GM21825 (cell line): ENCODE data around the gene DNM1.

Source experiments
- ATAC-seq: cut with Tn5 transposase; IDR thresholded peaks from one replicate; pipeline ENCODE4 v1.9.1; 2021; ENCODE audit warnings: mild to moderate bottlenecking, moderate library complexity; ENCODE audit not compliant: unreplicated experiment

The DNM1 gene

DNA sequence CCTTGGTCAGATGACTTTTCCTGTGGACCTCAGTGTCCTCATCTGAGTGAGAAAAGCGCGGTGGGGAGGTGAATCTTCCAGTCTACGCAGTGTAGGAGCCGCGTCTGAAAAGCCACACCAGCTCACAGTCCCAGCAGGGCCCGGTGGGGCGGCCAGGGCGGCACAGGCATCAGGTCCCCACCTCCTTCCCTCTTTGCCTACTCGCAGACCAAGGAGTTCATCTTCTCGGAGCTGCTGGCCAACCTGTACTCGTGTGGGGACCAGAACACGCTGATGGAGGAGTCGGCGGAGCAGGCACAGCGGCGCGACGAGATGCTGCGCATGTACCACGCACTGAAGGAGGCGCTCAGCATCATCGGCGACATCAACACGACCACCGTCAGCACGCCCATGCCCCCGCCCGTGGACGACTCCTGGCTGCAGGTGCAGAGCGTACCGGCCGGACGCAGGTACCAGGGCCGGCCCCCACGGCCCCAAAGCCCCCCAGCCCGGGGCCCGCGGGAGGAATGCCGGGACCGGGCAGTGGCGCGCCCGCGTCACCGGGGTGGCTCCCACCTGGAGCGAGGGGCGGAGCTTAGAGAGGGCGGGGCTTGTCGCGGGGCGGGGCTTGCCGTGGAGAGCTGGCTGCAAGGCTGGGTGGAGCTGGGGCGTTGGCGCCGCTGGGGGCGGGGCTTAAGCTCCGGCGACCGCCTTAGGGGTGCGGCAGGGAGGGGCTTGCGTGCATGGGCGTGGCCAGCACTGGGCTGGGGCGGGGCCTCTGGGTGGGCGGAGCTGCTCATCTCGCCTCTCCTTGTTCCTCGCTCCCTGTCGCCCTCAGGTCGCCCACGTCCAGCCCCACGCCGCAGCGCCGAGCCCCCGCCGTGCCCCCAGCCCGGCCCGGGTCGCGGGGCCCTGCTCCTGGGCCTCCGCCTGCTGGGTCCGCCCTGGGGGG lies 47.0 kb downstream of the DNM1 start:
- ATAC-seq: peak; percentile 84

DNA sequence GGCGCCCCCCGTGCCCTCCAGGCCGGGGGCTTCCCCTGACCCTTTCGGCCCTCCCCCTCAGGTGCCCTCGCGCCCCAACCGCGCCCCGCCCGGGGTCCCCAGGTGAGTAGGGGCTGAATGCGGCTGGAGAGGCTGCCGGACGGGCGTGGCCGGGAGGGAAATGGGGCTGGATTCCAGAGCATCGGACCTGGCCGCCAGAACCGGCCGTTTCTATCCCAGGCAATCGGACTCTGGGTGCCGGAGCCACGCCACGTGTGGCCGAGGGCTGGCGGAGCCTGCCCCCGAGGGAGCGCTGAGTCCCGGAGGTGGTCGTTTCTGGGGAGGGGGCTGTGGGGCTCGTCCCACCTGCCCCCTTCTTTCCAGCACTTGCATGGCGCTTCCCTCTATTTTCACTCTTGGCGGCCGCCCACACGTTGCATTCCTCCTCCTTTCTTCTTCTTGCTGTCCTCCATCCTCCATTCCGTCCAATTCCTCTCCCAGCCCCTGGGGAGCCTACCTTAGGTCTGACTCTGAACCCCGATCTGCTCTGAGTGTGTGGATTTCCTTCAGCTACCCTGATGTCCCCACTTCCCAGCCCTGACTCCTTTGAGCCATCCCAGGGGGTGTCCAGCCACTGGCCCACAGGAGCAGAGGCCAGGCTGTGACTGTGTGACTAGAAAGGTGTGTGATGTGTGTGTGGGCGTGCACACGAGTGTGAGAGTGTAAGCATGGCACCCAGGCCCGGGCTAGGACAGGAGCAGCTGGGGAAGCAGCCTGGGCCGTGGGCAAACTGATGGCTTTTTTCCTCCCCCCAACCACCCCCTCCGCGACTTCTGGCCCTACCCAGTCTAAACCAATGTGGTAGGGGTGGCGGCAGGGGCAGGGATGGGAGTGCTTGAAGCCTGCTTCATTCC lies 47.9 kb downstream of the DNM1 start:
- ATAC-seq: no peak

DNA sequence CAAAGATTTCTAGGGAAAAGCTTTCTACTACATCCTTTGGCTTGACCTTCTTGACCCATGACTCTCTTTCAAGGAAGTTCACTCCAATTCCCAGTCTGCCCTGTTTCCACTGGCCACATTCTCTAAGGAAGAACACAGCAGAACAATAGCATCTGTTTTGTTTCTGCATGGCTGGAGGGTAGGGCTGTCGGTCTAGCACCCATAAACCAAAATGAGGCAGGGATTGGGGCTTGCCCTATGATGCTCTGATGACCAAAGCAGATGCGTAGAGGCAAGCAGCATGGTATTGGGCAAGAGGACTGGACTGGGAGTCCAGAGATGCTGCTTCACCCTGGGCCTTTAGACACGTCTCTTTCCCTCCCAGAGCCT lies 48.5 kb downstream of the DNM1 start:
- ATAC-seq: no peak

DNA sequence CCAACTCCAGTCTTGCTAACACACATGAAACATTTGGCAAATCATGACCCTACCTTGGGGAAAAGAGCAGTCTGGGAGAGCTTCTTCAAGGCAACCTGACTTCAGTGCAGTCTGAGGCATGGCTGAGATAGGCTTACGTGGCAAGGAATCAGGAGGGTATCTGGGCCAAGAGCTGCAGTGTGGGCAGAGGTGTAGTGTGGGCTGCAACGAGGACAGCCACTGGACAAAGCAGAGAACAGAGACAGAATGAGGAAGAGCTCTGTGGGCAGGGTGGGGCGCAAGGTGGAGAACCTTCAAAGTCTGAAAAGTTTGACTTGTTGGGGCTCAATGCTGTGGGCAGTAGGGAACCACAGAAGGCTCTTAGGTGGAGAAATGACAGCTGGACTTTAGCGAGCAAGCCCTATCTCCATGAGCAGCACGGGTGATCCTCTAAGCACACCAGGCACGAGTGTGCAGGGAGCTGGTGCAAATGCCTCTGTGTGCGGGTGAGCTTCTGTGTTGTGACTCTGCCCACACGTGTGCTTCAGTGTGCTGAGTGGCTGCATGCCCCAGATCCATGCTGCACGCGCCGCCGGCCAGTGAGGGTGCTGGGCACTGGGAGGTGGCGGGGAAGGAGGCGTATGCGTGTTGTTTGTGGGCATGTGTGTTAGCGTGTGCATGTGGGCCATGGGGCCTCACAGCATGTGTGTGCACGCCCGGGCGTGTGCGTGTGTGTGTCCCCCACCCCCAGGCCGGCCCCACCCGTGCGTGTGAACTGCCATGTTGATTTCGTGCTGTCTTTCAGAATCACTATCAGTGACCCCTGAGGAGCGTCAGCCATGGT lies 49.3 kb downstream of the DNM1 start:
- ATAC-seq: no peak

DNA sequence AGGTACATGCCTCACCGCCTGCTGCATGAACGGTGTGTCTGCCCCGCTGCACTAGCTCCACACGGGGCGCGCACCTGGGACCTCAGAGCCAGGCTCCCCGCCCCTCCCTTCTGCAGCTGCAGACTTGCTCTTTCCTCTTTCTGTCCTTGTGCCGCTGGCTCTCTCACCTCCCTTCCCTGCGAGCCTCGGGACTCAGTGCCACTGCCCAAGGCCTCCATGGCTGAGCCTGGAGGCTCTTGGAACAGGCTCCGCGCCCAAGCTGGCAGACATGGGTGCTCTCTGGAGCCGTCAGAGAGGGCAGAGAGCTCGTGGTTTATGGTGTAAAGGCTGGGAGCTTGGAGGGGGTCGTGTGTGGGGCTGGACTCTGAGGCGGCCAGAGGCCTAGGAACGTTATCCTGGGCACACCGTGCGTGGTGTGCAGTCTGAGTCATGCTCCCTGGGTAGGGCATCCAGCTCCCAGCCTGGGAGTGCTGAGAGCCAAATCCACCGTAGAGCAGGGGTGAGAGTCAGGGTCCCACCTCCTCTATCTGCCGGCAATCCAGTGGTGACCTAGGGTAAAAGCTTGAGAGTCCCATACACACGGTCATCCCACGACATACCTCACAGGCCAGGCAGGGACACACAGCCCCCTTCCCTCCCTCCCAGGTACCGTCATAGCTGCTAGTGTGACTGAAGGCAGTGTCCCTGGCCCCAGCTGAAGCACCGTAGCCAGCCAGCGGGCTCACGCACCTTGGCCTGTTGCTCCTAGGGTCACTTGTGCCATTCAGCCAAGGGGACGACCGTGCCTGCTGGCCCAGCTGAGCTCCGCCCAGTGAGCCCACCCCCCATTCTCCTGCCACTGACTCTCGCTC lies 50.2 kb downstream of the DNM1 start:
- ATAC-seq: no peak

DNA sequence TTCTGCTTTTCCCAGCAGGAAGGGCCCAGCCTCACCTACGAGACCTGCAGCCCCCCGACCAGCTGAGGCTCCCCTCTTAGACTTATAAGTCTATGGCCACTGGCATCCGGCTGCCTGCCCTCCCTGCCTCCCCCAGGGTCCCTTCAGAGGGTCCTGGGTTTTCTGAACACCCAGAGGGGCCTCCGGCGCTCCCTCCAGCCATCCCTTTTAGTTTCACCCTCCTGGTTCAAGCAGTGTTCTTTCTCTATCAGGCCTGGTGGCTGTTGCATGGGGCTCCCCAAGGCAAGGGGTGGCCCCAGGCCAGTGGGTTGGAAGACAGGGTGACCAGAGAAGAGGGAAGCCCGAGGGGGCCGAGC lies 50.8 kb downstream of the DNM1 start:
- no peak for ATAC-seq

DNA sequence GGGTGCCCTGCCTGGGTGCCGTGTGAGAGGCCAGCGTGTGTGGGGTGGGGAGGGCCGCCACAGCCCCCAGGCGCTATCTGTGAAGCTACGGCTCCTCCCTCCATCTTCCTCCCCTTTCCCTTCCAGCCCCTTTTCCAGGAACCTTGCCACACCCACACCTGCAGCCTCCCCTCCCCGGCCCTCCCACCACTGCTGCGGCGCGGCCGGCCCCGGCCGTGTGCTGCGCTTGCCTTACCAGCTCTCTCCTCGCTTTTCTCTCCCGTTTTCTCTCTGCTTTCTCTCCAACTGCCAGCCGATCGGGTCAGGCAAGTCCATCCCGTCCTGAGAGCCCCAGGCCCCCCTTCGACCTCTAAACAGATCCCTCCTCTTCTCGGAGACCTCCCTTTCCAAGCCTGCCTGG lies 51.2 kb downstream of the DNM1 start:
- ATAC-seq: no peak

DNA sequence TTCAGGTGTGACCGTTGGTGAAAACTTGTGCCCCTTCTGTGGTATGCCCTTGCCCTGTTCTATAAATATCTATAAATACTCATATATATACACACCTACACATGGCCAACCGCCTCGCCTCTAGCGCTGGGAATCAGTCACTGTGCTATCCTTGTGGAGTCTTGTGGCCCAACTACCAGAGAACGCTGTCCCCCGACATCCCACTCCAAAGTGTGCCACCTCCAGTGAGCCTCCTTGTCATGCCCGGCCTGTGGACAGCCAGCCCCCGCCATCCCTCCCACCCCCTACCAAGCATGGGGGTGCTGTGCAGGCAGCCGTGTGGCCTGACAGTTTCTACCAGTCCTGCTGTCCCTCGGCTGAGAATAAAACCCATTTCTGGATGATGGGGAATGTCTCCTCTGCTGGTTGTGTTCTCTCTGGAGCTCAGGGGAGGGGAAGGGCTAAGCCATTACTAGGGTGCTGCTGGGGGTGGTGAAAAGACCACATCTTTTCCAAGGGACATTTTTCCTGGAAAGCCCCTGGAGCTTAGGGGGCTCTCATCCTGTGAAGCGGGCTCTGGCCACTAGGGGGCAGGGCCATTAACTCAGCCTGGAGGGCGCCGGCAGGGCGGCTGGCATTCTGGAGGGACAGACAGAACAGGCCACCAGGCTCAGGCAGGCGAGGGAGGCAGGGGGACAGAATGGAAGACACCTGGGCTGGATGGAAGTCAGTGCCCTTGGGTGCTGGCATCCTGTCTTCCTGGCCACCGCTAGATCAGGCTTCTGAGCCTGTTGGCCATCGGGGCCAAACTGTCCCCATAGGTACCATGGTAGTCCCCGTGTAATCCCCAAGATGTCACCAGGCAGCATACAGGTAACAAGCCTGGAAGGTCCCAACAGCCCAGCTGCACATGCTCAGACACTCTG lies 51.9 kb downstream of the DNM1 start:
- ATAC-seq: no peak

DNA sequence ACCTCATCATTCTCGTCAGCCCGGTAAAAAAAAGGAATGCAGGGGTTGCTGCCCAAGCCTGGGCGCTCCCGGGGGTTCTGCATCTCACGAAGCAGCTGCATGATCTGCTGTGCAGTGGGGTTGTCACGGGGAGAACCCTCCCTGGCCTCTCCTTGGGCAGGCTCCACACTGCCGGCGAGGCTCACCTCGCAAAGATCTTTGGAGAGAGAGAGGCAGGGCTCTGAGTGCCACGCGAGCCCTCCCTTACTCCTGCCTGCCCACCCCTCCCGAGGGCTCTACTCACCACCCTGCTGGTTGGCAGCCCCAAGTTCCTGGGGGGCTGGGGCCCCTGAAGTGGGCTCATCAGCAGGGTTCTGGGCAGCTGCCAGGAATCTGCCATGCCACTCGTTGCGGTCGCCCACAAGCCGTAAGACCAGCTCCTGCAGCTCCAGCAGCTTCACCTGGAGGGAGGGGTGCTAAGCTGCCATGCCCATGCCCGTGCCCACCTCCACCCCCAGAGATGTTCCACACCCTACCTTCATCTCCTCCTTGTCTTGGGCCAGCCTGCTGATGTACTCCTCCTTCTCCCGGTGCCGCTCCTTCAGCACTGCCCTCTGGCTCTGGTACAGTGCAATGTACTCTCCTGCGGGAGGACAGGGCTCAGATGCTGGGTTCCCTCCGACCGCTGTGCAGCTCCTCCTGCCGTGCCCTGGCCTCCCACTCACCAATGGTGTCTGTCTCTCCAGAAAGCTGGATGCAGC lies 54.1 kb downstream of the DNM1 start:
- ATAC-seq: no peak

DNA sequence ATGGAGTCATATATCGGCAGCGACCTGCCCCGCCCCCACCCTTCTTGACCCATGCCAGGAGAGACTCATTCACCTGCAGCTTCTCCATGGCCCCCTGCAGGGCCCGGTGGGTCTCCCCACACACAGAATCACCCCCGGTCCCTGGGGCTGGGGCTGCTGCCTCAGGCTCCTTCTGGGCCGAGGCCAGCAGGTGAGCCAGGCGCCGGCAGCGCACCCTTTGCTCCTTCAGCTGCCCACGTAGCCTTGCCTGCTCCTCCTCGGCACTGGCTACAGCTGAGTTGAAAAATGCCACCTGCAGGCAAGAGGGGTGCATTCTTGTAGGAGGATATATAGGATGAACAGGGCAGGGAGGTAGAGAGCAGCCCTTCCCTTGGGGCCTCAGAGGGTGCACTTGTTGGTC lies 54.7 kb downstream of the DNM1 start:
- no peak for ATAC-seq

DNA sequence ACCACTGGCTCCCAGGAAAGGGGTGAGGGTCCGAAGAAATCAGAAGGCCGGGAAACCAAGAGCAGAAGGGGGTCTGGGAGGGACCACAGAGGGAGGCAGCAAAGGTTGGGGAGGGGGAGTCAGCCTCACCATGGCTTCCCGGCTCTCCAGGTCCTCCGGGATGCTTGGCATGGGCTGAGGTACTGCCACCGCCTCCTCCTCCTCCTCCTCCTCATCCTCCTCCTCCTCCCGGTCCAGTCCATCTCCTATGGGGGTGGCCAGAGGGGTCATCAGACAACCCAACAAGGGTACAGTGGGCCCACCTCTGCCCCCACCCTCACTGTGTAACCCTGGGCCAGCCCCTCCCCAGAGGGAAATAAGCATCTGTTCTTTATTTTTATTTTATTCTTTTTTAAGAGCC lies 55.1 kb downstream of the DNM1 start:
- ATAC-seq: no peak

DNA sequence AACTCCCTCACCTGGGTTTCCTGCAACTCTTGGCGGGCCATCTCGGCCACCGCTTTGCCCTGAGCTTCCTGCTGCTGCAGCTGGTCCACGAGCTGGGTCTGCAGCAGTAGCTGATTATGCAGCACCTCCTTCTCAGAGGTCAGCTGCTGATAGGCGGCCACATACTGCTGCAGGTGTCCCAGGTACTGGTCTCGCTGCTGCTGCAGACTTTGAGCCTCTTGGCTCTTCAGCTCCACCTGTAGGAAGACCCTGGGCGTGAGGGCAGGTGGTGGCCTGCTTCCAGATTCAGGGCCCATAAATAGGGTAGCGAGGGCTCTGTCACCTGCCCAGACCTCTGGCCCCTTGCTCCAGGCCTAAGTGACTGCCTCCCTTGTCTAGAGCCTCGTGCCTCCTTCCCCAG lies 56.0 kb downstream of the DNM1 start:
- ATAC-seq: no peak

DNA sequence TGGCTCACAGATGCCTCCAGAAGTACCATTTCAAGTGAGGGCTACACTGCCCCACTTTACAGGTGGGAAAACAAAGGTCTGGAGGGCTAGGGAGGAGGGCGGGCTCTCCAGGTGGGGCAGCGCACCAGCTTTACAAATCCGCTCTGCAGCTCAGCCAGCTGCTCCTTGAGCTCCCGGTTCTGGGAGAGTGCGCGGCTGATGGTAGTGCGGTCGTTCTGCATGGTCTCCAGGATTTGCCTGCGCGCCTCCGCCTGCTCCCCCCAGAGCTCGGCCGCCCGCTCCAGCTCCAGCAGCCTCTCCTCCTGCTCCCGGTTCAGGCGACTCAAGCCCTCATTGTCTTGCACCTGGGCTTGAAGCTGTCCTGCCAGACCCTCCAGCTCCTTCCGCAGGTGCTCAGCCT lies 57.2 kb downstream of the DNM1 start:
- ATAC-seq: no peak

DNA sequence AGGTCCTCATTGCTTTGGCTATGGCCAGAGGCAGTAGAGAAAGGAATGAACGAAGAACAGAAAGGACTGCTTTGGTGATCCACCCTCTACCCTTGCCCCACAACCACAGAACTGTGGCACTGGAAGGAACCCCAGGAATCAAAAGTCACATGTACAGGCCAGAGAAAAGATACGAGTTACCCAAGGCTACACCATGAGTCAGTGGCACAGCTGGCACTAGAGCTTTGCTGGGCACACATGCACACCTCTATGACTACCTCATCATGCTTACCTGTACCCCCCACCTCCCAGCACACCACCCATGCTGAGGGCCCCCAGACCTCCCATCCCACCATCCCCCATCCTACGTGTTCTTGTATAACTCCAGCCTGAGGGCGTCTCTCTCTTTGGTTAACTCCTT lies 59.5 kb downstream of the DNM1 start:
- ATAC-seq: no peak

DNA sequence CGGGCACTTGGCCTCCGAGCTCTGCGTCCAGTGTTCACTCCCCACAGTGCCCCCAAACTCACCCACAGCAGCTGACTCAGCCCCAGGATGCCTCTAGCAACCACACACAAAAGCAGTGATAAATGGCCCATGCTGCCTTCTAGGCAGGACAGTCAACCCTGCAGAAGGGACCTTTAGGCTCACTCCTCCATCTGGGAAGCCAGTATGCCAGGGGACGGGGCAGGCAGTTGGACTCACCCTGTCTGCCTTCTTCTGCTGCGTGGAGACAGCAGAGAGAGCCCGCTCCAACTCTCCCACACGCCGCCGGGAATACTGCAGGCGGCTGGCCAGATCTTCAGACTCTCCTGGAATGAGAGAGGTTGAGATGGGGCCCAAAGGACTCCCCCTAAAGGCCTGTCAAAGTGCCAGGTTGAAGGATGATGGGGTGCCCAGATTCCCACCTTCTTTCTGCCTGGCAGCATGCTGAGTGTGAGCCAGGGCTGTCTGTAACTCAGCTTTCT lies 62.2 kb downstream of the DNM1 start:
- ATAC-seq: no peak

DNA sequence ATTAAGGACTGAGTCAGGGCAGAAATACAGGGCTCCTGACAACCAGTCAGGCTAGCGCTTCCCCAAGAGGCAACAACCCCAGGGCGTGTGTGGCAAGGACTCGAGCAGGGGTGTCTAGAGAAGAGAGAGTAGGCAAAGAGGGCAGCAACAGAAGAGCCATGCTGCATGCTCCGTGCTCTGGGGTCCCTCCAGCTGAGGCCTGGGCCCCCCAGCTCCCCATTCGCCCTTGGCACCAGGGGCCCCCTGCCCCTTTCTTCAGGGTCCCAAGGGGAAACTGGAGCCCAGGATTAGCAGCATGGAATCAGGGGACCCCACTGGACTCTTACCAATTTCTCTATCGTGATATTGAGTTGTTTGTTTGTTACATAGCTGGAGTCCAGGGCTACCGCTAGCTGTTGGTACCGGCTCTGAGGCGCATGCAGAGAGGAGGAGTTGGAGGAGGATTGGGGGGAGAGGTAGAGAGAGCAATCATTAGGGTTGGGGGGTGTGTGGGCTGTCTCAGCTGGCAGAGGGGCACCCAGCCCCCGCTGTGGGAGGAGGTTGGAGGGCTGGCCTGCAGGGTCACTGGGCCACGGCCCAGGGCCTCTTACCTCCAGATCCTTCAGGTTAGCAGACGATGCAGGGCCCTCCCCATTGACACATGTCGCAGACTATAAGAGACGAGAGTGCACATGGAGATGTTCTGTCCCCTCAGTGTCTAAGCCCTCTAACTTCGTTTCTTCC lies 63.9 kb downstream of the DNM1 start:
- ATAC-seq: no peak

DNA sequence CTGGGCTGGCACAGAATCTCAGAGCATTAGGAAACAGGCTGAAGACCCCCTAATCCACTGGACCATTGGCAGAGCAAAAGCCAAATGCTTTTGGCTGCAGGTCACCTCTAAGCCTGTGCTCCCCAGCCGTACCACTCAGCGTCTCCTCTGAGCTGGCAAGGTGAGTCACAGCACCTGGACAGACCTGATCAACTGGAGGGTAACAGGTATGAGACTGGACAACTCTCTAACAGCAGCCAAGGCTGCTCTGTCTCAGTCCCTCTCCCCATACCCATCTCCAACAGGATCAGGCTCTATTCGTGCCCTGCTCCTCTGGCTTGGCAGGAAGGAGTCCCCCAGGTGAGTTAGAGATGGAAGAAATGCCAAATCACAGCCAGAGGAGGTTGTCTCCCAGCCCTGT lies 67.9 kb downstream of the DNM1 start:
- ATAC-seq: no peak

DNA sequence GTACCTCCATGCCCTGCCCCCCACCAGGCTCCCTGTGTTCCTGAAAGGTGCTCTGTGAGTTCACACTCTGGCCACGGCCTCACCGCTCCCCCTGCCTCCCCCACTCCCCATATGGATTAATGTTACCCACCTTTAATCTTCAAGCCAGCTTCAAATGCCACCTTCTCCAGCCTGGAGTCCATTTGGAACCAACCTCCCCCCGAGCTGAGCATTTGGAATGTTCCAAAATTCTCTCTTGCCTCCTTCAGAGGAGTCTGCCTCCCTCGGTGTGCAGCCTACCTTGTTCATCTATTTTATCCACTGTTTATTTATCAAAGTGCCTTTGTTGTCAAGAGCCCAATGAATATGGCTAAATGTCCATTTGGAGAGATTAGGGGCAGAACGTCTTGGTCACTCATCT lies 68.3 kb downstream of the DNM1 start:
- no peak for ATAC-seq
